K562 (cell line): Measurements from ENCODE around the gene A1BG.

ENCODE experiments used
- ATF2 ChIP-seq: sonication (generic); formaldehyde crosslinking; IDR thresholded peaks from 2 replicates; pipeline ENCODE4 v1.8.1; 2022; ENCODE audit warnings: missing genetic modification reagents
- BMI1 ChIP-seq: fragments of 150-350 bp; IDR thresholded peaks from 2 replicates; pipeline ENCODE4 v1.6.1; 2014; ENCODE audit warnings: low read length
- CGGBP1 ChIP-seq: fragments of 250-450 bp; sonication (Bioruptor Pico); IDR thresholded peaks from 2 replicates; pipeline ENCODE4 v1.9.0; 2021; ENCODE audit warnings: mild to moderate bottlenecking
- CHD2 ChIP-seq: IDR thresholded peaks from 2 replicates; pipeline ENCODE4 v1.6.1; 2011; ENCODE audit warnings: low read depth, low read length
- CTCF ChIP-seq, 3 experiments: IDR thresholded peaks in 2 of 3; conservative IDR thresholded peaks in 1 of 3; 2 replicates each; pipeline ENCODE4 v1.5.1; 2011 to 2012; ENCODE audit warnings: low read length in 3 of 3, mild to moderate bottlenecking in 3 of 3, control low read depth in 2 of 3, improper control_type of control experiment in 1 of 3, inconsistent platforms in 1 of 3, low read depth in 1 of 3, mixed read lengths in 1 of 3, moderate library complexity in 1 of 3; ENCODE audit not compliant: insufficient read depth in 2 of 3
- ELF4 ChIP-seq: fragments of 450-650 bp; formaldehyde crosslinking; IDR thresholded peaks from 2 replicates; pipeline ENCODE4 v1.4.0; 2022; ENCODE audit warnings: missing genetic modification characterization
- ETV6 ChIP-seq, 3 experiments: fragments of 150-350 bp in 1 of 3; sonication (generic) in 1 of 3; formaldehyde crosslinking in 1 of 3; IDR thresholded peaks; 2 replicates each; pipeline versions ENCODE4 v1.6.1 to v1.8.0; 2014 to 2022; ENCODE audit warnings: borderline replicate concordance in 2 of 3, low read depth in 2 of 3, antibody characterized with exemption in 1 of 3, low read length in 1 of 3, mild to moderate bottlenecking in 1 of 3, missing genetic modification reagents in 1 of 3
- EZH2 ChIP-seq: IDR thresholded peaks from 2 replicates; pipeline ENCODE4 v1.6.1; 2012; ENCODE audit warnings: low read depth, mild to moderate bottlenecking, inconsistent platforms, low read length, borderline replicate concordance
- MAFG ChIP-seq: fragments of 450-650 bp; conservative IDR thresholded peaks from 2 replicates; pipeline ENCODE4 v1.6.1; 2016; ENCODE audit warnings: missing genetic modification characterization, missing compliant biosample characterization
- PHF20 ChIP-seq: fragments of 450-650 bp; IDR thresholded peaks from 2 replicates; pipeline ENCODE4 v1.6.1; 2018; ENCODE audit not compliant: partially characterized antibody
- POLR2A ChIP-seq: fragments of 450-650 bp; conservative IDR thresholded peaks from 2 replicates; pipeline ENCODE4 v1.6.1; 2016
- PTTG1 ChIP-seq: fragments of 450-650 bp; IDR thresholded peaks from 2 replicates; pipeline ENCODE4 v1.6.1; 2016; ENCODE audit warnings: low read depth, mild to moderate bottlenecking, missing genetic modification characterization, missing compliant biosample characterization
- ZNF347 ChIP-seq: fragments of 450-650 bp; formaldehyde crosslinking; IDR thresholded peaks from 2 replicates; pipeline ENCODE4 v1.4.0; 2020; ENCODE audit warnings: low read depth, mild to moderate bottlenecking, moderate library complexity

- TF ChIP-seq CGGBP1 (CRISPR knock-in tag) (no peak), PTTG1 (tag) (no peak), ATF2 (CRISPR knock-in tag) (no peak), MAFG (no peak), CTCF (IDR thresholded peaks at IDR 0.05 in 2 of 3, conservative IDR thresholded peaks at IDR 0.05 in 1 of 3; ENCODE audit: insufficient read depth in 2 of 3, low read depth in 1 of 3, low read length in 3 of 3) (no peak), PHF20 (no peak), ETV6 (IDR thresholded peaks at IDR 0.05; ENCODE audit: borderline replicate concordance in 1 of 2, low read depth in 2 of 2, low read length in 1 of 2) (no peak), ETV6 (CRISPR knock-in tag; IDR thresholded peaks at IDR 0.05; ENCODE audit: borderline replicate concordance) (no peak), BMI1 (no peak), EZH2 (no peak), ELF4 (no peak), POLR2A (no peak), ZNF347 (CRISPR knock-in tag) (no peak), CHD2 (no peak)
These were observed 46.6 kb upstream of the A1BG start for GRCh38 chr19:58399903-58400302.
